ENCODE measurements around the gene GJB3.
"Not testable (repeated sequence)": the region's sequence is repeated elsewhere in the genome, so short reads cannot be mapped to it uniquely, and the experiment has no call there.

The GJB3 gene

GRCh38 chr1:34786521-34787325, 5.7 kb downstream of the GJB3 start:
- DNase-seq (ENCODE audit: low read depth), result peak; percentile 25

DNA sequence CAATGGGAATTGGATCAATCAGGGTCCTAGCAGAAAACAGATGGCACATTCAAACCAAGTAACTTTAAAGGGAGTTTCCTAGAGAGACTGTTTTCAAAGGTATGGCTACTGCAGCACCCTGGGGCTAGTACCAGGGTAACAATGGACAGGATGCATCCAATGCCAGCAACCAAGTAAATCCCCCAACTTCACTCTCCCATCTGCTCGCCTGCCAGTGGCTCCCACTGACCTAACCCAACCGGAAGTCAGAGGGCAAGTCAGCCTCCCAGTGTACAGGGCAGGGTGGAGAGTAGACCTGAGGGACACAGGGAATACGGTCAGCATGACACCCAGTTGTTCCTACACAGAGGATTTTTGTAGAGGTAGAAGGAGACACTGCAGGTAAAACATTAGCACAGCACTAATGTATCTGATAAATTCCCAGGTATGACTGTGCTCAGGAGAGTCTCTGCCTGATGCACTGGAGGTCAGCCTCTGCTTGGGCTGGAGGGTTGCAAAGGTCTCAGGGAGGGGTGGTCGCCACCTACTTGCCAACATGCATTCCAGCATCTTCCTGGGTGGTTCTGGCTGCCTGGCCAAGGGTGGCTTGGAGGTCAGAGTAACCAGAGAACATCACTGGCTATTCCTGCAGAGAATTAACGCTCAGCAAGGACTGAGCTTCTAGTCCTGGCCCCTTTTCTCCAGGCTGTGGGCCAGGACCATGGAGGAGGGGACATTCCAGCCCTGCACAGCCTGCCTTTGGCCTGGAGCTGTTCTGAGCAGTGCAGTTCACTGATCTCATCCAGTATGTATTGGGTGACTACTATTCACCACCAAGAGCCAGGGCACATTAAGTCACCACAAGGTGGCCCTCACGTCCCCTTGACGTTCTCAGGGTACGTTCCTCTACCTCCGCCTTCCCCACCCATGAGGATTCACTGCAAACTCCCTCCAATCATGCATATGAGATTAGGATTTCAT, 6.7 kb downstream of the GJB3 start:
- DNase-seq (ENCODE audit: low read depth), result no peak

DNA sequence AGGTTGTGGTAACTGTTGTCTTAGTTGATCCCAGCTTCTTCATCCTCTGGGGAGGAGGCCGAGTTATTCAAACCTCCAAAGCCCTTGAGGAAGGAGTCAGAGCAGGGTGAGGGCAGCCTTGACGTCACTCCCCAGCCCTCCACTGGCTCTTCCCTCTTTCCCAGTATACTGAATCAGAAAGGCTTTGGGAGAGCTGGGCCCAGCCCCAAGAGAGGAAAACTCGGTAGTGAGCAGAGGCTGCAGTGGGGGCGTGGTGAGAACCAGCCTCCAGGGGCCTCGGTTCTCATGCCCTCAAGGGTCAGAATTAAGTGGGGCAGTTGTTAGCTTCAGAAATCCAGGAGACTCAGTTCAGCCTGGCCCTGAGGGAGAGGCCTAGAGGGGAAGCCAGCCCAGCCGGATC, 10.0 kb downstream of the GJB3 start:
- no peak for DNase-seq (ENCODE audit: low read depth)

- DNase-seq (ENCODE audit: low read depth), result no peak
Measured at GRCh38 chr1:34792424-34792823, 11.4 kb downstream of the GJB3 start.

- DNase-seq (ENCODE audit: low read depth), result no peak
Measured at GRCh38 chr1:34792868-34793727, 12.1 kb downstream of the GJB3 start, which contains the start of gene GJA4. Gene GJA4, plus strand, starts transcription at chr1:34792999. Its CDS starts 1,215 bp downstream, at chr1:34794214.

DNA sequence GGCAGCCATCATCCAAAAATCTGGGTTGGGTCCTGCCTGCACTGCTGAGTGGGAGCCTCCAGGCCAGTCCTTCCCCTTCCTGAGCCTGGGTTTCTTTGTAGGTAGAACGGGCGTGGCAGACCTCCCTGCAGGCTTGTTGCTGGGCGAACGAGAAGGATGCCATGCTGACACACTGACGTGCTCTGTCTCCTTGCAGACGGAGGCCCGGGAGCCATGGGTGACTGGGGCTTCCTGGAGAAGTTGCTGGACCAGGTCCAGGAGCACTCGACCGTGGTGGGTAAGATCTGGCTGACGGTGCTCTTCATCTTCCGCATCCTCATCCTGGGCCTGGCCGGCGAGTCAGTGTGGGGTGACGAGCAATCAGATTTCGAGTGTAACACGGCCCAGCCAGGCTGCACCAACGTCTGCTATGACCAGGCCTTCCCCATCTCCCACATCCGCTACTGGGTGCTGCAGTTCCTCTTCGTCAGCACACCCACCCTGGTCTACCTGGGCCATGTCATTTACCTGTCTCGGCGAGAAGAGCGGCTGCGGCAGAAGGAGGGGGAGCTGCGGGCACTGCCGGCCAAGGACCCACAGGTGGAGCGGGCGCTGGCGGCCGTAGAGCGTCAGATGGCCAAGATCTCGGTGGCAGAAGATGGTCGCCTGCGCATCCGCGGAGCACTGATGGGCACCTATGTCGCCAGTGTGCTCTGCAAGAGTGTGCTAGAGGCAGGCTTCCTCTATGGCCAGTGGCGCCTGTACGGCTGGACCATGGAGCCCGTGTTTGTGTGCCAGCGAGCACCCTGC, 13.2 kb downstream of the GJB3 start:
- no peak for DNase-seq (ENCODE audit: low read depth)

- no peak for DNase-seq (ENCODE audit: low read depth)
Measured at GRCh38 chr1:34794790-34795180, 13.8 kb downstream of the GJB3 start.

DNA sequence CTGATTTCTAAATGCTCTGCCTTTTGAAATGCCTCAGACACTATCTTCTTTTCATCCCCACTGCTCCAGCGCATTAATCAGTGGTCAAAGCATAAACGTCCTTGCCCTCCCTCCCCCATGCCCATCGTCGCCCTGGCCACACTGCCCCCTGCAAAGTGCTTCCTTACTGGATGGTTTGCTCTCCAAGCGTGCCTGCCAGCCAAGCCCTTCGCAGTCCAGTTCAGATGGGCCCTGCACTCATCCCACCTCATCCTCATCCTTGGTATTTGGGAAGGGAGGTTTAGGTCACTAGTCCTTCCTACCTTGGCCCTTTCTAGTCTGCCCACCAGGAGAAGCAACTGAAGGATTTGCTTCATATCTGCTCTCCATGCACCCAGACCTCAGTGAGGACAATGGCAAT, 14.9 kb downstream of the GJB3 start:
- DNase-seq (ENCODE audit: low read depth), result no peak

DNA sequence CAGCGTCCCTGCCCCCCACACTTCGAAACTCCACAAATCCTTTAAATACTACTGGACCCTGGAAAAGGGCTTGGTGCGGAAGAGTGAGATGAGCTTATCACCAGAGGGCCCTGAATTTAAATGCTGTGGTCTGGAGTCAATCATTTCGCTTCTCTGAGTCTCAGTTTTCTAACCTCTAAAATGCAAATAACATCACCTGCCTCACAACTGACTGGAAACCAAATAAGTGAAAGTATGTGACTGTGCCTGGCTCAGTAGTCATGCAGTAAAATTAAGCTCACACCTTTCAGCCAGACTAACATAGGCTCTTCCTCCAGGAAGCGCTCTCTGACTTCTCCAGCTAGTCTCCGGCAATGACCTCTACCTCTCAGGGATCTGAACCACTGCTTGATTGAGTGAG, 16.0 kb downstream of the GJB3 start:
- DNase-seq (ENCODE audit: low read depth), result no peak

- no peak for DNase-seq (ENCODE audit: low read depth)
Measured at GRCh38 chr1:34800214-34800613, 19.2 kb downstream of the GJB3 start.

- DNase-seq (ENCODE audit: low read depth), result no peak
Measured at GRCh38 chr1:34803770-34804169, 22.8 kb downstream of the GJB3 start.

- no peak for DNase-seq (ENCODE audit: low read depth)
Measured at GRCh38 chr1:34806396-34806795, 25.4 kb downstream of the GJB3 start.

DNA sequence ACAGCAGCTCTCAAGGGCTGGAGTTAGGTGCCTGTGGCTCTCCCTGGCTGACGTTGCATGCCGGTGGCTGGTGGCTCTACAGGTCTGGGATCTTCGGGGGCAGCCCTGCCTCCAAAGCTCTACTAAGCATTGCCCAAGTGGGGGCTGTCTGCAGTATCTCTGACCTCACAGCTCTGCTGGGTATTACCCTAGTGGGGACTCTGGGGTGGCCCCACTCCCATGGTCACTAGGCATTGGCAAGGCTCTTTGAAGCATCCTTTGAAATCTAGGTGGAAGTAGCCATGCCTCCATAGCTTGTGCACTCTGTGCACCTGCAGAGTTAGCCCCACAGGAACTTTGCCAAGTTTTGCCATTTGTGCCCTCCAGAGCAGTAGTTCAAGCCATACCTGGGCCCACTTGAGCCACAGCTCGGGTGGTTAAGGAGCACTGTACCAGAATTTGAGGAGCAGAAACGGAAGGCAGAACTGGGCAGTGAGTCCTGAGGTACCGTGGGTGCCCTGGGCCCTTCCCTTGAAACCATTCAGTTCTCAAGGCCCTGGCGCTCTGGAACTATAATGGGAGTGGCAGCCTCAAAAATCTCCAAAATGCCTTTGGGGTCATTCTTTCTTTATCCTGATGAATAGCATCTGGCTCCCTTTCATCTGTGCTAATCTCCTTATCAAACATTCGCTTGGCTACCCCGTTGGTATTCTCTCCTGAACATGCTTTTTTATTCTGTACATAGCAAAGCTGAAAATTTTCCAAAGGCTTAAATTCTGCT, 27.2 kb downstream of the GJB3 start:
- no peak for DNase-seq (ENCODE audit: low read depth)

- not testable (repeated sequence) for DNase-seq (ENCODE audit: low read depth)
Measured at GRCh38 chr1:34810781-34811180, 29.8 kb downstream of the GJB3 start.

DNA sequence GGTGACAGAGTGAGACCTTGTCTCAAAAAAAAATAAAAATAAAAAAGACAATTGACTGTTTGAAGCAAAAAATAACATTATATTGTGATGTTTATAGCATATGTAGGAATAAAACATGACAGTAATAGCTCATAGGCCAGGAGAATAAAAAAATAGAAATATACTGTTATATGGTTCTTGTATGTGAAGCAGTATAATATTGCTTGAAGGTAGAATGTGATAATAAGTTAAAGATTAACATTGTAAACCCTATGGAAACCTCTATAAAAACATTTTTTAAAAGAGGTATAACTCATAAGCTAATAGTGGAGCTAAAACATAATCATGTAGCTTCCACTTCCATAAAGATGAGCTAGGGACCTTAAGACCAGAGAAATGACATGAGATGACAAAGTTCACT, 35.3 kb downstream of the GJB3 start:
- DNase-seq (ENCODE audit: low read depth), result no peak

DNA sequence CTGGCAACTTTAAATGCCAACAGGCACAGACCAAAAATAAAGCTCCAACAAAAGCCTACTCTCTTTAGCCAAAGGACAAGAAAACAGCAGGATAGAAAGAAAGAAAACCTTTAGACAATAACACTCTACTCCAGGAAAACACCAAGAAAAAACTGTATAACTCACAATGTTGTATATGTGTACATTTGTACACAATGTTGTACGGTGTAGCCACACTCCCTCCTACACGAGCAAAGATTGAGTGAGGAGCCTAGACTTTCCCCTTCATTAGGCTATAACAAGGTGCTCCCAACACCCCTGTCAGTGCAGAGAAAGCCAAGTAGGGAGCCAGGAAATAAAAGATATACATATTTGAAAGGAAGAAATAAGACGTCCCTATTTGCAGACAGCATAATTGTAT, 35.8 kb downstream of the GJB3 start:
- no peak for DNase-seq (ENCODE audit: low read depth)

GRCh38 chr1:34818862-34819261, 37.8 kb downstream of the GJB3 start:
- not testable (repeated sequence) for DNase-seq (ENCODE audit: low read depth)

DNA sequence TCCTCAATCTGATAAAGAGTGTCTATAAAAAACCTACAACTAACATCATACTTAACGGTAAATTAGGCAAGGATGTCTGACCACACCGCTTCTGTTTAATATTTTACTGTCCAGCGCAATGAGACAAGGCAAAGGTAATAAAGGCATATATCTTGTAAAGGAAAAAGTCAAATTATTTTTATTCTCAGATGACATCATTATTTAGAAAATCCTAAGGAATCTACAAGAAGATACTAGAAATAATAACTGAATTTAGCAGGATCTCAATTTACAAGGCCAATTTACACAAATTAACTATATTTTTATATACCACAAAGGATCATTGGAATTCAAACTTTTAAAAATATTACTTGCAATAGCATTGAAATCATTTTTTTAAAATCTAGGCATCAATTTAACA, 41.2 kb downstream of the GJB3 start:
- no peak for DNase-seq (ENCODE audit: low read depth)

- DNase-seq (ENCODE audit: low read depth), result no peak
Measured at GRCh38 chr1:34824817-34825454, 43.9 kb downstream of the GJB3 start.

All from stimulated activated CD8-positive, alpha-beta memory T cell treated with anti-CD3 and anti-CD28 coated beads, Interleukin-15, amount 100 ng/mL, for 24 hours (primary cell).